Tibial artery (tissue), 4 donors: ENCODE measurements around the gene SCGN.

Experiments
- DNase-seq, 2 donors: peaks; one replicate each; pipeline ENCODE4 v3.0.0-alpha.2; 2019
- H3K27ac ChIP-seq, 2 donors: fragments of 200-600 bp; sonication (generic) in 1 of 2; 1 replicate in 1 of 2; 2 replicates in 1 of 2; pipeline ENCODE4 v1.5.1; 2018 to 2019; ENCODE audit warnings: mild to moderate bottlenecking in 1 of 2
- H3K27me3 ChIP-seq, 2 donors: fragments of 200-600 bp; sonication (generic) in 1 of 2; one replicate each; pipeline versions ENCODE4 v1.5.1 to v1.6.0; 2016 to 2019
- H3K36me3 ChIP-seq, 3 donors: fragments of 200-600 bp; sonication (generic) in 2 of 3; one replicate each; pipeline ENCODE4 v1.5.1; 2016 to 2019; ENCODE audit warnings: mild to moderate bottlenecking in 2 of 3
- H3K4me1 ChIP-seq, 4 donors: fragments of 200-600 bp; sonication (generic) in 2 of 4; 1 replicate in 3 of 4; 2 replicates in 1 of 4; pipeline ENCODE4 v1.5.1; 2016 to 2019
- H3K4me3 ChIP-seq, 2 donors: fragments of 200-600 bp; sonication (generic) in 1 of 2; 1 replicate in 1 of 2; 2 replicates in 1 of 2; pipeline ENCODE4 v1.5.1; 2018 to 2019; ENCODE audit warnings: mild to moderate bottlenecking in 2 of 2
- H3K9me3 ChIP-seq, 3 donors: fragments of 200-600 bp; sonication (generic) in 1 of 3; one replicate each; pipeline ENCODE4 v1.5.1; 2016 to 2019
- intact Hi-C: fragments of 100-400 bp; cut with DNase I; formaldehyde crosslinking; loops from one replicate; pipeline ENCODE4 v1.15.0; 2023; ENCODE audit warnings: low total_unique reads
- TF ChIP-seq, protein P1 (sequence below), 2 experiments: fragments of 200-600 bp in 1 of 2; fragments of 450-650 bp in 1 of 2; IDR thresholded peaks; one replicate each; pipeline ENCODE4 v1.5.1; 2017 to 2019; ENCODE audit warnings: antibody characterized with exemption in 2 of 2, mild to moderate bottlenecking in 1 of 2, moderate library complexity in 1 of 2

The SCGN gene

GRCh38 chr6:25691894-25692293, 39.9 kb downstream of the SCGN start:
- no peak overlapping the region for H3K27ac ChIP-seq
- no peaks in the 10 kb centered on the region for H3K36me3 ChIP-seq
- DNase-seq, result no peak
- TF ChIP-seq, protein P1, sequence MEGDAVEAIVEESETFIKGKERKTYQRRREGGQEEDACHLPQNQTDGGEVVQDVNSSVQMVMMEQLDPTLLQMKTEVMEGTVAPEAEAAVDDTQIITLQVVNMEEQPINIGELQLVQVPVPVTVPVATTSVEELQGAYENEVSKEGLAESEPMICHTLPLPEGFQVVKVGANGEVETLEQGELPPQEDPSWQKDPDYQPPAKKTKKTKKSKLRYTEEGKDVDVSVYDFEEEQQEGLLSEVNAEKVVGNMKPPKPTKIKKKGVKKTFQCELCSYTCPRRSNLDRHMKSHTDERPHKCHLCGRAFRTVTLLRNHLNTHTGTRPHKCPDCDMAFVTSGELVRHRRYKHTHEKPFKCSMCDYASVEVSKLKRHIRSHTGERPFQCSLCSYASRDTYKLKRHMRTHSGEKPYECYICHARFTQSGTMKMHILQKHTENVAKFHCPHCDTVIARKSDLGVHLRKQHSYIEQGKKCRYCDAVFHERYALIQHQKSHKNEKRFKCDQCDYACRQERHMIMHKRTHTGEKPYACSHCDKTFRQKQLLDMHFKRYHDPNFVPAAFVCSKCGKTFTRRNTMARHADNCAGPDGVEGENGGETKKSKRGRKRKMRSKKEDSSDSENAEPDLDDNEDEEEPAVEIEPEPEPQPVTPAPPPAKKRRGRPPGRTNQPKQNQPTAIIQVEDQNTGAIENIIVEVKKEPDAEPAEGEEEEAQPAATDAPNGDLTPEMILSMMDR (IDR thresholded peaks at IDR 0.05), result no peak
- no peaks in the 10 kb centered on the region for H3K27me3 ChIP-seq
- intact Hi-C loops, result no loop called here
- no peaks in the 10 kb centered on the region for H3K9me3 ChIP-seq
- no peak overlapping the region for H3K4me3 ChIP-seq
- no peaks in the 10 kb centered on the region for H3K4me1 ChIP-seq

GRCh38 chr6:25692472-25692871, 40.5 kb downstream of the SCGN start:
- intact Hi-C loops, result no loop called here
- no peak overlapping the region for H3K4me3 ChIP-seq
- DNase-seq, result no peak
- no peaks in the 10 kb centered on the region for H3K4me1 ChIP-seq
- no peaks in the 10 kb centered on the region for H3K9me3 ChIP-seq
- H3K27ac ChIP-seq, result no peak overlapping the region
- TF ChIP-seq, protein P1 (IDR thresholded peaks at IDR 0.05), result no peak
- no peaks in the 10 kb centered on the region for H3K27me3 ChIP-seq
- no peaks in the 10 kb centered on the region for H3K36me3 ChIP-seq

- H3K27ac ChIP-seq, result no peak overlapping the region
- TF ChIP-seq, protein P1 (IDR thresholded peaks at IDR 0.05), result no peak
- H3K36me3 ChIP-seq, result no peaks in the 10 kb centered on the region
- intact Hi-C loops, result no loop called here
- H3K9me3 ChIP-seq, result no peaks in the 10 kb centered on the region
- H3K4me3 ChIP-seq, result no peak overlapping the region
- no peak for DNase-seq
- no peaks in the 10 kb centered on the region for H3K27me3 ChIP-seq
- H3K4me1 ChIP-seq, result no peaks in the 10 kb centered on the region
Measured at GRCh38 chr6:25694366-25694765, 42.4 kb downstream of the SCGN start.

DNA sequence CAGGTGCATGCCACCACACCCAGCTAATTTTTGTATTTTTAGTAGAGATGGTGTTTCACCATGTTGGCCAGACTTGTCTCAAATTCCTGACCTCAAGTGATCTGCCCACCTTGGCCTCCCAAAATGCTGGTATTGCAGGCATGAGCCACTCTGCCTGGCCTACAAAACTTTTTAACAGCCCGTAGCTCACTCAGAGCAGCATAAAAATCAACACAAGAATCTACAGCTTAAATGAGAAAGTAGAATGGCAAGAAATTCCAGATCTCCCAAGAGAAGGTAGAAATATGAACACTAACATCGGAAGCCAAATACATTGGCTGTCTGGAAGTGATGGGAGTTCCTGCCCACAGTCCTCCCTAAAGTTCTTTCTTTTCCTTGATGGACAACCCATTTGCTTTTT, 43.7 kb downstream of the SCGN start:
- Histone ChIP-seq H3K9me3 (no peaks in the 10 kb centered on the region), H3K27me3 (no peaks in the 10 kb centered on the region), H3K36me3 (no peaks in the 10 kb centered on the region), H3K27ac (no peak overlapping the region), H3K4me3 (no peak overlapping the region), H3K4me1 (no peaks in the 10 kb centered on the region)
- DNase-seq, result no peak
- intact Hi-C loops, result no loop called here
- TF ChIP-seq, protein P1 (IDR thresholded peaks at IDR 0.05), result no peak

DNA sequence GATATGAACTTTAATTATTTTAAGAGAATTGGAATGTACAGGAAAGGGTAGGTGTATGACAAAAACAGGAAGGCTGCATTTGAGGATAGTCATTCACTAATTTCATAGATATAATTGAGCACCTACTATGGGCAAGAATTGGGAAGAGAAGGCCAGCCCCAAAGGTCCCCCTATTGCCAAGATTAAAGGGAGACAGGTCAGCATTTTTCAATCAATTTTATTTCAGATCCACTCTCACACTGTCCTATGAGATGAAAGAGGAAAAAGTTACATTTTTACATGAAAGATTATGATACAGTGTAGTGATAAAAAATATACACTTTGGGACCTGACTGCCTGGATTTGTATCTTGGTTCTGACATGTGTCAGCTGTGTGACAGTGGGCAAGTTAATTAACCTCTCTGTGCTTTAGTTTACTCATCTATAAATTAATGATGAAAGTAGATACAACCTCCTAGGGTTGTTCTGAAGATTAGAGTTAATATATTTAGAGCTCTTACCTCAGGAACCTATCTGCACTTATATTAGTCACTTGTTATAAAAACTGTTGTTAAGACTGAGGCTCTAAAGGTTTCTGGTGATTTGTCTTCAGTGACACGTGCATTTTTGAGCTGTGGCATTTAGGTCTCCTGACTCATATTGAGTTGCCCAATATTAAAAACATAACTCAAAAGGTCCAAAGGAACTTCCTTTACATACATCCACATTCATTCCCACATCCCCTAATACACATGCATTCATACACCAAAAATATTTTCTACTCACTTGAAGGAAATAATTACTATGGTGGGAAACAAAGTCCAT, 45.7 kb downstream of the SCGN start:
- intact Hi-C loops, result no loop called here
- Histone ChIP-seq H3K27me3 (no peaks in the 10 kb centered on the region), H3K4me1 (no peaks in the 10 kb centered on the region), H3K4me3 (no peak overlapping the region), H3K36me3 (no peaks in the 10 kb centered on the region), H3K27ac (no peak overlapping the region), H3K9me3 (no peaks in the 10 kb centered on the region)
- DNase-seq, result no peak
- TF ChIP-seq, protein P1 (IDR thresholded peaks at IDR 0.05), result no peak
